Upper lobe of right lung (tissue), 1 donor: ENCODE results near the gene ABL2. TPM values are rescaled to one million over a fixed set of nuclear protein-coding genes. Genes with fewer than 3 reads are reported as not detected.

ENCODE experiments used
- ATAC-seq: fragments of 200-7000 bp; cut with Tn5 transposase; one replicate; pipeline ENCODE4 v1.9.1; 2020; ENCODE audit warnings: mild to moderate bottlenecking, moderate library complexity
- DNase-seq: peaks from one replicate; pipeline ENCODE4 v3.0.0-alpha.2; 2020
- H3K27ac ChIP-seq: fragments of 200-600 bp; one replicate; pipeline ENCODE4 v1.8.0; 2022
- H3K27me3 ChIP-seq: fragments of 200-600 bp; one replicate; pipeline ENCODE4 v1.8.0; 2022; ENCODE audit warnings: mild to moderate bottlenecking
- H3K36me3 ChIP-seq: fragments of 200-600 bp; one replicate; pipeline ENCODE4 v1.8.0; 2022
- H3K4me1 ChIP-seq: fragments of 200-600 bp; one replicate; pipeline ENCODE4 v1.8.0; 2022
- H3K4me3 ChIP-seq: fragments of 200-600 bp; one replicate; pipeline ENCODE4 v1.8.0; 2022; ENCODE audit warnings: mild to moderate bottlenecking
- H3K9me3 ChIP-seq: fragments of 200-600 bp; one replicate; pipeline ENCODE4 v1.8.0; 2022
- CTCF ChIP-seq: fragments of 200-600 bp; IDR thresholded peaks from one replicate; pipeline ENCODE4 v1.8.0; 2022; ENCODE audit warnings: antibody characterized with exemption
- intact Hi-C: fragments of 100-400 bp; cut with DNase I; formaldehyde crosslinking; loops from one replicate; pipeline ENCODE4 v1.11.0; 2022
- total RNA-seq: library from RNA; stranded (reverse); fragmentation: NEBNext Ultra II Directional; extraction: Animal tissue kit (Norgen Biotek cat#: 25700); gene quantifications from one replicate; pipeline ENCODE4 v1.2.1, GENCODE V29; 2021
- donor health status: DM: no; HTN: yes; CAD: no; lungs with severe emphysema.

ABL2 gene
- total RNA-seq, 1 donor from 2014 or later: 32.7 TPM

- Histone ChIP-seq H3K9me3 (no peaks in the 10 kb centered on the region), H3K27ac (peak overlapping the region; percentile 91), H3K36me3 (peaks cover 15% of the 10 kb centered on the region), H3K4me3 (peak overlapping the region; percentile 94), H3K4me1 (peaks cover 14% of the 10 kb centered on the region), H3K27me3 (no peaks in the 10 kb centered on the region)
- ATAC-seq (peak; percentile 64), DNase-seq (peak; percentile 76)
- intact Hi-C loops: no loop called here
- no peak for TF ChIP-seq CTCF
Observed at GRCh38 chr1:179082333-179082998, 147.0 kb downstream of the ABL2 start.

DNA sequence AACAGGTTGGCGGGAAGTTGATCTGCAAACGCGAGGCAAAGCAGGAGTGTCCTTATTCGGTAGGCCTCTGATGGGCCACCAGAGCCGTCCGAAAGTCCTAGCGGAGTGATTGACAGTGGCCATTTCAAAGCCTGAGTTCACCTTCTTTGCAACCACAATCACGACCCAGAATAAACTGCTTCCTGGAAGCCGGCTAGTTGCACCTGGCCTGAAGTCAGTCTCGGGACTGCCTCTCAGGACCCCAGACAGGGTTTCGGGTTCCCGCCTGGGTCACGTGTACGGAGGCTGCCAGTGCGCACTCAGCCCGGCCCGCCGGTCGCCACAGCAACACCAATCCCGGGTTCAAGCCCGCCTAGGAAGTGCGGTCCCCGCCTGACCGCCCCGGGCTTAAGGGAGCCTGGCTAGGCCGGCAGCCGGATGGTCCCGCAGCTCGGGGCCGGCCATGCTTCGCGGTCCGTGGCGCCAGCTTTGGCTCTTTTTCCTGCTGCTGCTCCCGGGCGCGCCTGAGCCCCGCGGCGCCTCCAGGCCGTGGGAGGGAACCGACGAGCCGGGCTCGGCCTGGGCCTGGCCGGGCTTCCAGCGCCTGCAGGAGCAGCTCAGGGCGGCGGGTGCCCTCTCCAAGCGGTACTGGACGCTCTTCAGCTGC, 147.7 kb downstream of the ABL2 start, which contains the start of gene TOR3A:
TSS of gene TOR3A (plus strand) at position 384 of the 646 bp plus-strand sequence. CDS start at position 443, 59 bp downstream.
- peak within 1 kb of the TSS; percentile 91 for H3K27ac ChIP-seq
- no peaks in the 10 kb centered on the region for H3K27me3 ChIP-seq
- peaks cover 15% of the 10 kb centered on the region for H3K36me3 ChIP-seq
- ATAC-seq: peak; percentile 96
- H3K9me3 ChIP-seq: no peaks in the 10 kb centered on the region
- intact Hi-C loops: no loop called here
- TF ChIP-seq CTCF: no peak
- DNase-seq: peak; percentile 97
- peaks cover 14% of the 10 kb centered on the region for H3K4me1 ChIP-seq
- H3K4me3 ChIP-seq: peak within 1 kb of the TSS; percentile 94

GRCh38 chr1:179080866-179081686, 148.4 kb downstream of the ABL2 start:
- no peaks in the 10 kb centered on the region for H3K27me3 ChIP-seq
- ATAC-seq (no peak), DNase-seq (no peak)
- no peaks in the 10 kb centered on the region for H3K9me3 ChIP-seq
- TF ChIP-seq CTCF: no peak
- peaks cover 14% of the 10 kb centered on the region for H3K4me1 ChIP-seq
- H3K4me3 ChIP-seq: peak overlapping the region; percentile 94
- peak overlapping the region; percentile 91 for H3K27ac ChIP-seq
- peaks cover 14% of the 10 kb centered on the region for H3K36me3 ChIP-seq
- intact Hi-C loops: no loop called here

- peak; percentile 70 for TF ChIP-seq CTCF
- peaks cover 14% of the 10 kb centered on the region for H3K4me1 ChIP-seq
- ATAC-seq: peak; percentile 53
- H3K27me3 ChIP-seq: no peaks in the 10 kb centered on the region
- H3K36me3 ChIP-seq: peaks cover 2% of the 10 kb centered on the region
- no peak overlapping the region for H3K4me3 ChIP-seq
- H3K27ac ChIP-seq: no peak overlapping the region
- DNase-seq: no peak
- no peaks in the 10 kb centered on the region for H3K9me3 ChIP-seq
- intact Hi-C loops: loop anchor here (10.0 kb wide), 1 partner anchor 286 kb away; the partner anchor contains the start of gene AXDND1
Observed at GRCh38 chr1:179079113-179079761, 150.2 kb downstream of the ABL2 start.

DNA sequence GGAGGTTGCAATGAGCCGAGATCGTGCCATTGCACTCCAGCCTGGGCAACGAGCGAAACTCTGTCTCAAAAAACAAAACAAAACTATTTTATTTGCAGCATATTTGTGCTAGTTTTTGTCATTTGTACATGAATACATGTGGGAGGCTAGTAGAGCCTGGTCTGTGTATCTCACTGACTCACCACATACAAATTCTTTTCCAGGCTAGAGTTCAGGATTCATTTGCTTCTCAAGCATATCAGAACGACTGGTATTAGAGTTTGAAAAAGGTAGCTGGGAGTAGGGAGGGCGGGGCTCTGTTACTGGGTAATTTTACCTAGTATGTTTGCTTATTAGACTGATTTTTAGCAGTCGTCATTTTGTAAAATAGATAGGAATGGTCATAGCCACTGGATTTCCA, 152.1 kb downstream of the ABL2 start:
- ATAC-seq (no peak), DNase-seq (no peak)

More for the DNA sequence above, 152.1 kb downstream of the ABL2 start:
- H3K4me3 ChIP-seq: no peak overlapping the region
- intact Hi-C loops: loop anchor here (10.0 kb wide), 1 partner anchor 287 kb away; the partner anchor contains the start of gene AXDND1
- peaks cover 15% of the 10 kb centered on the region for H3K36me3 ChIP-seq
- no peaks in the 10 kb centered on the region for H3K27me3 ChIP-seq
- H3K4me1 ChIP-seq: peaks cover 6% of the 10 kb centered on the region
- no peak overlapping the region for H3K27ac ChIP-seq
- no peak for TF ChIP-seq CTCF
- H3K9me3 ChIP-seq: no peaks in the 10 kb centered on the region
